Sigmoid colon (tissue), 7 donors: ENCODE data around the gene PICALM. TPM values are rescaled to one million over a fixed set of nuclear protein-coding genes. Genes with fewer than 3 reads are reported as not detected.

Source experiments
- DNase-seq: peaks from one replicate; pipeline ENCODE4 v3.0.0-alpha.2; 2019
- H3K27ac ChIP-seq, 4 donors: fragments of 200-600 bp; sonication (generic); one replicate each; pipeline ENCODE4 v1.5.1; 2016 to 2019; ENCODE audit warnings: mild to moderate bottlenecking in 1 of 4
- H3K27me3 ChIP-seq, 3 donors: fragments of 200-600 bp; sonication (generic); one replicate each; pipeline ENCODE4 v1.5.1; 2019; ENCODE audit warnings: mild to moderate bottlenecking in 1 of 3
- H3K36me3 ChIP-seq, 4 donors: fragments of 200-600 bp; sonication (generic); one replicate each; pipeline ENCODE4 v1.5.1; 2016 to 2019
- H3K4me1 ChIP-seq, 4 donors: fragments of 200-600 bp; sonication (generic); one replicate each; pipeline ENCODE4 v1.5.1; 2017 to 2019
- H3K4me3 ChIP-seq, 4 donors: fragments of 200-600 bp; sonication (generic); one replicate each; pipeline ENCODE4 v1.5.1; 2017 to 2019; ENCODE audit warnings: mild to moderate bottlenecking in 2 of 4, moderate library complexity in 1 of 4
- H3K9me3 ChIP-seq, 4 donors: fragments of 200-600 bp in 3 of 4; sonication (generic) in 3 of 4; one replicate each; pipeline versions ENCODE4 v1.5.1 to v1.6.1; 2013 to 2019
- EP300 ChIP-seq, 4 donors: sonication (generic); formaldehyde crosslinking; IDR thresholded peaks; one replicate each; pipeline ENCODE4 v1.6.1; 2017; ENCODE audit warnings: antibody characterized with exemption in 4 of 4
- POLR2A ChIP-seq, 2 donors: fragments of 450-650 bp; IDR thresholded peaks; one replicate each; pipeline ENCODE4 v1.6.1; 2016; ENCODE audit warnings: antibody characterized with exemption in 2 of 2, mild to moderate bottlenecking in 2 of 2, moderate library complexity in 2 of 2
- POLR2AphosphoS5 ChIP-seq, 4 donors: sonication (generic); formaldehyde crosslinking; IDR thresholded peaks; one replicate each; pipeline ENCODE4 v1.6.1; 2017; ENCODE audit warnings: antibody characterized with exemption in 4 of 4
- WGBS, 2 donors: extraction: QIAGEN DNeasy Blood & Tissue Kit; methylation state at CpG; one replicate each; pipeline ENCODE4 v1.1.7; 2013; 5-methylcytosine and 5-hydroxymethylcytosine counted together
- intact Hi-C: fragments of 100-400 bp; cut with DNase I; formaldehyde crosslinking; loops from one replicate; pipeline ENCODE4 v1.15.1; 2023
- polyA plus RNA-seq, 3 donors: library from polyadenylated mRNA; stranded (reverse); fragments of 200-250 nt; gene quantifications; one replicate each; pipeline ENCODE4 v1.2.3, GENCODE V29; 2013
- total RNA-seq, 4 donors: library from RNA; depleted of rRNA; stranded (reverse); fragments of >200 nt; gene quantifications; one replicate each; pipeline ENCODE4 v1.1.0, GENCODE V29; 2016
- TF ChIP-seq, protein P1 (sequence below), 4 experiments: fragments of 450-650 bp in 3 of 4; fragments of 200-600 bp in 1 of 4; IDR thresholded peaks; one replicate each; pipeline ENCODE4 v1.5.1; 2016 to 2019; ENCODE audit warnings: antibody characterized with exemption in 4 of 4, mild to moderate bottlenecking in 3 of 4, moderate library complexity in 2 of 4
- donor health status: healthy with polysubstance abuse.
- donor health status: Bipolar disorder and iron deficiency.
- donor health status: healthy.

PICALM gene
- total and polyA plus RNA-seq, 7 donors = 55.3 to 250 (median 213) TPM

GRCh38 chr11:85967457-85967856 is 101.4 kb downstream of the PICALM start:
- H3K4me3 ChIP-seq = no peak overlapping the region
- peaks cover 0 to 27% (median 18%) of the 10 kb centered on the region in 4 donors for H3K4me1 ChIP-seq
- no peak overlapping the region for H3K27ac ChIP-seq
- H3K9me3 ChIP-seq = no peaks in the 10 kb centered on the region
- DNase-seq = no peak
- H3K36me3 ChIP-seq = peaks cover 0 to 57% (median 16%) of the 10 kb centered on the region in 4 donors
- no peak for TF ChIP-seq EP300 (IDR thresholded peaks at IDR 0.05)
- no peak for TF ChIP-seq POLR2A (IDR thresholded peaks at IDR 0.05)
- no peak for TF ChIP-seq POLR2AphosphoS5 (IDR thresholded peaks at IDR 0.05)
- TF ChIP-seq, protein P1, sequence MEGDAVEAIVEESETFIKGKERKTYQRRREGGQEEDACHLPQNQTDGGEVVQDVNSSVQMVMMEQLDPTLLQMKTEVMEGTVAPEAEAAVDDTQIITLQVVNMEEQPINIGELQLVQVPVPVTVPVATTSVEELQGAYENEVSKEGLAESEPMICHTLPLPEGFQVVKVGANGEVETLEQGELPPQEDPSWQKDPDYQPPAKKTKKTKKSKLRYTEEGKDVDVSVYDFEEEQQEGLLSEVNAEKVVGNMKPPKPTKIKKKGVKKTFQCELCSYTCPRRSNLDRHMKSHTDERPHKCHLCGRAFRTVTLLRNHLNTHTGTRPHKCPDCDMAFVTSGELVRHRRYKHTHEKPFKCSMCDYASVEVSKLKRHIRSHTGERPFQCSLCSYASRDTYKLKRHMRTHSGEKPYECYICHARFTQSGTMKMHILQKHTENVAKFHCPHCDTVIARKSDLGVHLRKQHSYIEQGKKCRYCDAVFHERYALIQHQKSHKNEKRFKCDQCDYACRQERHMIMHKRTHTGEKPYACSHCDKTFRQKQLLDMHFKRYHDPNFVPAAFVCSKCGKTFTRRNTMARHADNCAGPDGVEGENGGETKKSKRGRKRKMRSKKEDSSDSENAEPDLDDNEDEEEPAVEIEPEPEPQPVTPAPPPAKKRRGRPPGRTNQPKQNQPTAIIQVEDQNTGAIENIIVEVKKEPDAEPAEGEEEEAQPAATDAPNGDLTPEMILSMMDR (IDR thresholded peaks at IDR 0.05) = no peak
- H3K27me3 ChIP-seq = no peaks in the 10 kb centered on the region
- WGBS, 2 donors = 85 to 89% methylated on average over 5 of the region's 5 CpGs
- intact Hi-C loops = no loop called here

DNA sequence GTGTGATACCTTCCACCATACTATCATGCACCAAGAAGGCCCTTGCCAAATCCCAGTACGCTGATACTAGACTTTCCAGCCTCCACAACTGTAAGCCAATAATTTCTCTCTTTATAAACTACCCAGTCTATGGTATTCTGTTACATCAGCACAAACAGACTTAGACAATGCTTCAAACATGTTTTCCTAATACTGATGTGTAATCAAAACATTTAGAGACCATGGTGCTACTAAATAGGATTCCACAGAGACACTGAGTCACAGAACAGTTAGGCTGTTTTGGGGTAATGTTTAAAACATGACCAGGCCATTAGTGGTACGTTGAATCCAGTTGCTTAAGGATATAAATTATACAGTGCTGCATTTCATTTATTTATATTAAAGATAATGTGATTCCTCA is 103.7 kb downstream of the PICALM start:
- no peak for DNase-seq
- H3K36me3 ChIP-seq = peaks cover 0 to 52% (median 9%) of the 10 kb centered on the region in 4 donors
- no peaks in the 10 kb centered on the region for H3K9me3 ChIP-seq
- 81 to 92% methylated on average over 2 of the region's 2 CpGs for WGBS, 2 donors
- H3K4me3 ChIP-seq = no peak overlapping the region
- H3K4me1 ChIP-seq = peaks cover 0 to 34% (median 21%) of the 10 kb centered on the region in 4 donors
- no peaks in the 10 kb centered on the region for H3K27me3 ChIP-seq
- H3K27ac ChIP-seq = no peak overlapping the region
- intact Hi-C loops = no loop called here
- TF ChIP-seq EP300 (IDR thresholded peaks at IDR 0.05) (no peak), POLR2AphosphoS5 (IDR thresholded peaks at IDR 0.05) (no peak), POLR2A (IDR thresholded peaks at IDR 0.05) (no peak)
- TF ChIP-seq, protein P1 (IDR thresholded peaks at IDR 0.05) = no peak

DNA sequence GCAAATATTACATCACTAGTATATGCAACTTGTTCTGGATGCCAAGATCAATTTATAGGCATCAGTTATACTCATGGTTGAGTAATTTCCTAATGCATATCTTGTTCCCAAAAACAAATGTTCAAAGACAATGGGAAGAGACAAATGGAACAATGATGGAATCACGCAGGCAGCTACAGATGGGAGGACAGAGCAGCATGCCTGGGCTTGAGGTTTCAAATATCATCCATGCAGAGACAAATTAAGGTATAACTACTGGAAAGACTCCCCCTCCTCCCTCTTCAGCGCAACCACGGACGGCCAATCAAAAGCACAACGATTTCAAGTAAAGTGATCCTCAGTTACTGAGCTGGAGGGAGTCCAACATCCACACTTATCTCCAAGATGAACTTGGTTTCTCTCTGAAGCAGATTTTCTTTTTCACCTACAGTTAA is 106.9 kb downstream of the PICALM start:
- no peak for DNase-seq
- H3K27me3 ChIP-seq = no peaks in the 10 kb centered on the region
- peaks cover 0 to 13% (median 6%) of the 10 kb centered on the region in 4 donors for H3K4me1 ChIP-seq
- peaks cover 0 to 66% (median 11%) of the 10 kb centered on the region in 4 donors for H3K36me3 ChIP-seq
- H3K4me3 ChIP-seq = no peak overlapping the region
- no peak overlapping the region for H3K27ac ChIP-seq
- WGBS, 2 donors = 83 to 86% methylated on average over 5 of the region's 5 CpGs
- TF ChIP-seq EP300 (IDR thresholded peaks at IDR 0.05) = no peak
- no peak for TF ChIP-seq POLR2AphosphoS5 (IDR thresholded peaks at IDR 0.05)
- TF ChIP-seq POLR2A (IDR thresholded peaks at IDR 0.05) = no peak
- TF ChIP-seq, protein P1 (IDR thresholded peaks at IDR 0.05) = no peak
- H3K9me3 ChIP-seq = no peaks in the 10 kb centered on the region
- intact Hi-C loops = no loop called here

DNA sequence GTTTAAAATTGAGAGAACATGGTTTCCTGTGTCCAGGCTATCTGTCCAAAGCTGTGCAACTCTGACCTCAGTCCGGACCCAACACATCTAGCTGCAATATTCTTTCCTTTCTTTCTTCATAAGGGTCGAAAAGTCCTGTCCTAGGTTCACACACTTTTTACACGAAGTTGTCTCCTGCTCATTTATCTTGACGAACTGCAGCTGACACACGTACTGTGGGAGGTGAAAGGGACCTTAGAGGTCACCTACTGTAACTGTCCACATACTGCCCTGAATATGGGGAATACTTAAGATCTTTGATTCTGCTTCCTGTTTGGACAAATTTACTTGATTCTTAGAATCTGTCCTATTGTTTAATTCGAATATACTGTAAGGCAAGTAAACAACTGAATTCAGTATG is 107.8 kb downstream of the PICALM start:
- no peak overlapping the region for H3K27ac ChIP-seq
- intact Hi-C loops = no loop called here
- no peak overlapping the region for H3K4me3 ChIP-seq
- no peaks in the 10 kb centered on the region for H3K27me3 ChIP-seq
- peaks cover 0 to 69% (median 5%) of the 10 kb centered on the region in 4 donors for H3K36me3 ChIP-seq
- no peak for DNase-seq
- no peaks in the 10 kb centered on the region for H3K9me3 ChIP-seq
- 65 to 67% methylated on average over 6 of the region's 6 CpGs for WGBS, 2 donors
- peaks cover 0 to 19% (median 10%) of the 10 kb centered on the region in 4 donors for H3K4me1 ChIP-seq
- TF ChIP-seq, protein P1 (IDR thresholded peaks at IDR 0.05) = no peak
- TF ChIP-seq POLR2A (IDR thresholded peaks at IDR 0.05) = no peak
- TF ChIP-seq EP300 (IDR thresholded peaks at IDR 0.05) = no peak
- no peak for TF ChIP-seq POLR2AphosphoS5 (IDR thresholded peaks at IDR 0.05)

- H3K9me3 ChIP-seq = no peaks in the 10 kb centered on the region
- peaks cover 0 to 23% (median 14%) of the 10 kb centered on the region in 4 donors for H3K4me1 ChIP-seq
- intact Hi-C loops = no loop called here
- H3K27me3 ChIP-seq = no peaks in the 10 kb centered on the region
- DNase-seq = no peak
- H3K36me3 ChIP-seq = peaks cover 0 to 71% (median 2%) of the 10 kb centered on the region in 4 donors
- TF ChIP-seq, protein P1 (IDR thresholded peaks at IDR 0.05) = no peak
- no peak for TF ChIP-seq POLR2AphosphoS5 (IDR thresholded peaks at IDR 0.05)
- TF ChIP-seq POLR2A (IDR thresholded peaks at IDR 0.05) = no peak
- TF ChIP-seq EP300 (IDR thresholded peaks at IDR 0.05) = no peak
- WGBS, 2 donors = 76 to 81% methylated on average over 3 of the region's 3 CpGs
- H3K4me3 ChIP-seq = no peak overlapping the region
- H3K27ac ChIP-seq = no peak overlapping the region
Measured at GRCh38 chr11:85960678-85961077, 108.2 kb downstream of the PICALM start.
